HCT116 (cell line): Measurements from ENCODE around the gene CDH4.

Experiments
- CBX3 ChIP-seq: IDR thresholded peaks from 2 replicates; pipeline ENCODE4 v1.6.1; 2012; ENCODE audit warnings: low read depth
- CTCF ChIP-seq, 3 experiments: fragments of 200-600 bp in 1 of 3; sonication (generic) in 1 of 3; IDR thresholded peaks in 2 of 3; conservative IDR thresholded peaks in 1 of 3; 2 replicates each; pipeline ENCODE4 v1.5.1; 2012 to 2017; ENCODE audit warnings: low read depth in 2 of 3, low read length in 2 of 3, antibody characterized with exemption in 1 of 3, borderline replicate concordance in 1 of 3, control low read depth in 1 of 3, mild to moderate bottlenecking in 1 of 3, mixed read lengths in 1 of 3, mixed run types in 1 of 3, moderate library complexity in 1 of 3; ENCODE audit not compliant: insufficient read depth in 1 of 3
- EZH2phosphoT487 ChIP-seq: fragments of 200-600 bp; IDR thresholded peaks from 2 replicates; pipeline ENCODE4 v1.6.1; 2018; ENCODE audit warnings: antibody characterized with exemption, borderline replicate concordance
- JUND ChIP-seq: IDR thresholded peaks from 2 replicates; pipeline ENCODE4 v1.6.1; 2012
- POLR2A ChIP-seq: IDR thresholded peaks from 2 replicates; pipeline ENCODE4 v1.7.0; 2011; ENCODE audit warnings: borderline replicate concordance; ENCODE audit not compliant: insufficient read depth, insufficient read length; ENCODE audit errors: extremely low read depth
- POLR2AphosphoS5 ChIP-seq: IDR thresholded peaks from 2 replicates; pipeline ENCODE4 v1.6.1; 2011; ENCODE audit warnings: mild to moderate bottlenecking, low read depth, low read length, moderate library complexity
- RAD21 ChIP-seq: IDR thresholded peaks from 2 replicates; pipeline ENCODE4 v1.6.1; 2012; ENCODE audit warnings: low read depth, mild to moderate bottlenecking
- TCF7L2 ChIP-seq: IDR thresholded peaks from 2 replicates; pipeline ENCODE4 v1.7.0; 2011; ENCODE audit warnings: borderline replicate concordance, inconsistent platforms; ENCODE audit not compliant: insufficient read depth, insufficient read length; ENCODE audit errors: extremely low read depth
- ZFX ChIP-seq: fragments of 450-650 bp; IDR thresholded peaks from 2 replicates; pipeline ENCODE4 v1.6.1; 2017
- ZNF274 ChIP-seq: fragments of 200-500 bp; sonication (Bioruptor generic); IDR thresholded peaks from 2 replicates; pipeline ENCODE4 v1.6.1; 2014; ENCODE audit warnings: mild to moderate bottlenecking, low read depth, low read length, inconsistent platforms
- TF ChIP-seq, protein P1 (sequence below): IDR thresholded peaks from 2 replicates; pipeline ENCODE4 v1.6.1; 2012
- TF ChIP-seq, protein P2 (sequence below): IDR thresholded peaks from 2 replicates; pipeline ENCODE4 v1.6.1; 2012; ENCODE audit warnings: low read depth

GRCh38 chr20:61541537-61541936, 289.5 kb downstream of the CDH4 start:
- TF ChIP-seq CTCF (IDR thresholded peaks at IDR 0.05 in 2 of 3, conservative IDR thresholded peaks at IDR 0.05 in 1 of 3; ENCODE audit: borderline replicate concordance in 1 of 3, insufficient read depth in 1 of 3, low read depth in 2 of 3, low read length in 2 of 3) = no peak
- TF ChIP-seq CBX3 = no peak
- no peak for TF ChIP-seq RAD21
- TF ChIP-seq POLR2AphosphoS5 = no peak
- no peak for TF ChIP-seq JUND
- TF ChIP-seq POLR2A = no peak
- TF ChIP-seq, protein P1, sequence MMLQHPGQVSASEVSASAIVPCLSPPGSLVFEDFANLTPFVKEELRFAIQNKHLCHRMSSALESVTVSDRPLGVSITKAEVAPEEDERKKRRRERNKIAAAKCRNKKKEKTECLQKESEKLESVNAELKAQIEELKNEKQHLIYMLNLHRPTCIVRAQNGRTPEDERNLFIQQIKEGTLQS = no peak
- TF ChIP-seq TCF7L2 = no peak
- TF ChIP-seq EZH2phosphoT487 = no peak
- TF ChIP-seq, protein P2, sequence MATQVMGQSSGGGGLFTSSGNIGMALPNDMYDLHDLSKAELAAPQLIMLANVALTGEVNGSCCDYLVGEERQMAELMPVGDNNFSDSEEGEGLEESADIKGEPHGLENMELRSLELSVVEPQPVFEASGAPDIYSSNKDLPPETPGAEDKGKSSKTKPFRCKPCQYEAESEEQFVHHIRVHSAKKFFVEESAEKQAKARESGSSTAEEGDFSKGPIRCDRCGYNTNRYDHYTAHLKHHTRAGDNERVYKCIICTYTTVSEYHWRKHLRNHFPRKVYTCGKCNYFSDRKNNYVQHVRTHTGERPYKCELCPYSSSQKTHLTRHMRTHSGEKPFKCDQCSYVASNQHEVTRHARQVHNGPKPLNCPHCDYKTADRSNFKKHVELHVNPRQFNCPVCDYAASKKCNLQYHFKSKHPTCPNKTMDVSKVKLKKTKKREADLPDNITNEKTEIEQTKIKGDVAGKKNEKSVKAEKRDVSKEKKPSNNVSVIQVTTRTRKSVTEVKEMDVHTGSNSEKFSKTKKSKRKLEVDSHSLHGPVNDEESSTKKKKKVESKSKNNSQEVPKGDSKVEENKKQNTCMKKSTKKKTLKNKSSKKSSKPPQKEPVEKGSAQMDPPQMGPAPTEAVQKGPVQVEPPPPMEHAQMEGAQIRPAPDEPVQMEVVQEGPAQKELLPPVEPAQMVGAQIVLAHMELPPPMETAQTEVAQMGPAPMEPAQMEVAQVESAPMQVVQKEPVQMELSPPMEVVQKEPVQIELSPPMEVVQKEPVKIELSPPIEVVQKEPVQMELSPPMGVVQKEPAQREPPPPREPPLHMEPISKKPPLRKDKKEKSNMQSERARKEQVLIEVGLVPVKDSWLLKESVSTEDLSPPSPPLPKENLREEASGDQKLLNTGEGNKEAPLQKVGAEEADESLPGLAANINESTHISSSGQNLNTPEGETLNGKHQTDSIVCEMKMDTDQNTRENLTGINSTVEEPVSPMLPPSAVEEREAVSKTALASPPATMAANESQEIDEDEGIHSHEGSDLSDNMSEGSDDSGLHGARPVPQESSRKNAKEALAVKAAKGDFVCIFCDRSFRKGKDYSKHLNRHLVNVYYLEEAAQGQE = no peak
- no peak for TF ChIP-seq ZFX
- TF ChIP-seq ZNF274 = no peak
